ENCODE results near the gene KLHDC8A. TPM values are rescaled to one million over a fixed set of nuclear protein-coding genes. Genes with fewer than 3 reads are reported as not detected.
A peak's percentile ranks its signal among the peaks of the same experiment; 100 is the strongest.

The KLHDC8A gene
- total RNA-seq, 2 experiments from 2014 or later: not detected

GRCh38 chr1:205313563-205314308 is 43.0 kb downstream of the KLHDC8A start:
- H3K36me3 Mint-ChIP-seq: peaks cover 7% of the 10 kb centered on the region
- peaks cover 86% of the 10 kb centered on the region for H3K4me1 Mint-ChIP-seq (ENCODE audit: low read depth)
- peak overlapping the region; percentile 95 for H3K27ac Mint-ChIP-seq

GRCh38 chr1:205312866-205313562 is 43.7 kb downstream of the KLHDC8A start:
- ChIA-PET POLR2A (interaction anchor here (0.9 to 1.6 kb wide), 4 partner anchors 24 to 113 kb away, joined by 4 to 8 read pairs (median 6); no protein-coding TSS in a partner anchor), CTCF (interaction anchor here (0.8 to 28.8 kb wide), 5 partner anchors 11 to 398 kb away, joined by 3 to 1370 read pairs (median 6); no protein-coding TSS in a partner anchor)
- no peak for DNase-seq
- Mint-ChIP-seq H3K27ac (peak overlapping the region; percentile 95), H3K27me3 (no peaks in the 10 kb centered on the region), H3K4me1 (ENCODE audit: low read depth) (peaks cover 79% of the 10 kb centered on the region), H3K36me3 (peaks cover 14% of the 10 kb centered on the region), H3K4me3 (peak overlapping the region; percentile 81), H3K9me3 (no peaks in the 10 kb centered on the region)
- intact Hi-C loops (cut with micrococcal nuclease): loop anchor here (10.0 kb wide), 2 partner anchors 188 to 462 kb away; partner anchors contain the start of genes RAB29 and RBBP5

More at GRCh38 chr1:205313563-205314308, 43.0 kb downstream of the KLHDC8A start:
- intact Hi-C loops (cut with micrococcal nuclease): loop anchor here (1.0 to 10.0 kb wide), 3 partner anchors 8 to 461 kb away; partner anchors contain the start of genes RAB29 and RBBP5
- Mint-ChIP-seq H3K9me3 (no peaks in the 10 kb centered on the region), H3K27me3 (no peaks in the 10 kb centered on the region), H3K4me3 (peak overlapping the region; percentile 81)
- POLR2A ChIA-PET: interaction anchor here (0.7 to 1.6 kb wide), 5 partner anchors 25 to 114 kb away, joined by 3 to 8 read pairs (median 5); no protein-coding TSS in a partner anchor
- CTCF ChIA-PET: interaction anchor here (0.8 to 28.8 kb wide), 6 partner anchors 10 to 398 kb away, joined by 3 to 1370 read pairs (median 6); no protein-coding TSS in a partner anchor
- DNase-seq: peak; percentile 70

GRCh38 chr1:205310976-205311704 is 45.6 kb downstream of the KLHDC8A start:
- POLR2A ChIA-PET: no interaction called here
- intact Hi-C loops (cut with micrococcal nuclease): loop anchor here (10.0 kb wide), 2 partner anchors 186 to 464 kb away; partner anchors contain the start of genes RAB29 and RBBP5
- Mint-ChIP-seq H3K27ac (no peak overlapping the region), H3K36me3 (peaks cover 21% of the 10 kb centered on the region), H3K9me3 (no peaks in the 10 kb centered on the region), H3K4me1 (ENCODE audit: low read depth) (peaks cover 60% of the 10 kb centered on the region), H3K27me3 (no peaks in the 10 kb centered on the region), H3K4me3 (no peak overlapping the region)
- CTCF ChIA-PET: interaction anchor here (1.2 to 28.8 kb wide), 3 partner anchors 13 to 31 kb away, joined by 3 to 1370 read pairs (median 62); no protein-coding TSS in a partner anchor
- DNase-seq: no peak

GRCh38 chr1:205309741-205310140 is 47.0 kb downstream of the KLHDC8A start:
- Mint-ChIP-seq H3K4me3 (no peak overlapping the region), H3K4me1 (ENCODE audit: low read depth) (peaks cover 54% of the 10 kb centered on the region), H3K27ac (no peak overlapping the region), H3K27me3 (no peaks in the 10 kb centered on the region), H3K36me3 (peaks cover 31% of the 10 kb centered on the region), H3K9me3 (no peaks in the 10 kb centered on the region)
- no peak for DNase-seq
- ChIA-PET CTCF (interaction anchor here (1.0 to 6.7 kb wide), 2 partner anchors 14 to 36 kb away, joined by 3 to 62 read pairs; no protein-coding TSS in a partner anchor), POLR2A (no interaction called here)
- intact Hi-C loops (cut with micrococcal nuclease): loop anchor here (10.0 kb wide), 2 partner anchors 185 to 465 kb away; partner anchors contain the start of genes RAB29 and RBBP5

GRCh38 chr1:205306929-205307566 is 49.7 kb downstream of the KLHDC8A start:
- Mint-ChIP-seq H3K27me3 (no peaks in the 10 kb centered on the region), H3K4me1 (ENCODE audit: low read depth) (peaks cover 34% of the 10 kb centered on the region), H3K36me3 (peaks cover 39% of the 10 kb centered on the region), H3K9me3 (no peaks in the 10 kb centered on the region), H3K27ac (no peak overlapping the region), H3K4me3 (no peak overlapping the region)
- POLR2A ChIA-PET: no interaction called here
- no peak for DNase-seq
- CTCF ChIA-PET: interaction anchor here (1.3 to 1.7 kb wide), 3 partner anchors 19 to 33 kb away, joined by 3 to 6 read pairs (median 4); no protein-coding TSS in a partner anchor
- intact Hi-C loops (cut with micrococcal nuclease): no loop called here

GRCh38 chr1:205304695-205305070 is 52.0 kb downstream of the KLHDC8A start:
- intact Hi-C loops (cut with micrococcal nuclease): loop anchor here (1.0 kb wide), 1 partner anchor 10 kb away; no protein-coding TSS in a partner anchor
- Mint-ChIP-seq H3K4me1 (ENCODE audit: low read depth) (peaks cover 18% of the 10 kb centered on the region), H3K36me3 (peaks cover 36% of the 10 kb centered on the region), H3K4me3 (no peak overlapping the region), H3K27me3 (no peaks in the 10 kb centered on the region), H3K27ac (peak overlapping the region; percentile 75), H3K9me3 (no peaks in the 10 kb centered on the region)
- ChIA-PET POLR2A (no interaction called here), CTCF (interaction anchor here (1.0 to 3.1 kb wide), 4 partner anchors 20 to 31 kb away, joined by 3 to 8 read pairs (median 4); no protein-coding TSS in a partner anchor)
- DNase-seq: no peak

GRCh38 chr1:205304046-205304694 is 52.6 kb downstream of the KLHDC8A start:
- POLR2A ChIA-PET: no interaction called here
- no peaks in the 10 kb centered on the region for H3K9me3 Mint-ChIP-seq
- no peaks in the 10 kb centered on the region for H3K27me3 Mint-ChIP-seq
- no peak overlapping the region for H3K4me3 Mint-ChIP-seq
- peak overlapping the region; percentile 75 for H3K27ac Mint-ChIP-seq
- CTCF ChIA-PET: interaction anchor here (1.0 to 3.1 kb wide), 5 partner anchors 19 to 32 kb away, joined by 3 to 9 read pairs (median 5); no protein-coding TSS in a partner anchor
- peaks cover 36% of the 10 kb centered on the region for H3K36me3 Mint-ChIP-seq
- H3K4me1 Mint-ChIP-seq (ENCODE audit: low read depth): peaks cover 18% of the 10 kb centered on the region
- no peak for DNase-seq
- intact Hi-C loops (cut with micrococcal nuclease): no loop called here

GRCh38 chr1:205303247-205303888 is 53.4 kb downstream of the KLHDC8A start:
- no peaks in the 10 kb centered on the region for H3K27me3 Mint-ChIP-seq
- H3K4me1 Mint-ChIP-seq (ENCODE audit: low read depth): peaks cover 22% of the 10 kb centered on the region
- peaks cover 32% of the 10 kb centered on the region for H3K36me3 Mint-ChIP-seq
- H3K4me3 Mint-ChIP-seq: no peak overlapping the region
- ChIA-PET POLR2A (no interaction called here), CTCF (interaction anchor here (1.1 to 3.1 kb wide), 3 partner anchors 22 to 32 kb away, joined by 5 to 9 read pairs (median 8); no protein-coding TSS in a partner anchor)
- no peak for DNase-seq
- no peaks in the 10 kb centered on the region for H3K9me3 Mint-ChIP-seq
- intact Hi-C loops (cut with micrococcal nuclease): no loop called here
- H3K27ac Mint-ChIP-seq: no peak overlapping the region

GRCh38 chr1:205301842-205302588 is 54.7 kb downstream of the KLHDC8A start:
- no peak for DNase-seq
- Mint-ChIP-seq H3K36me3 (peaks cover 25% of the 10 kb centered on the region), H3K9me3 (no peaks in the 10 kb centered on the region), H3K4me3 (no peak overlapping the region), H3K4me1 (ENCODE audit: low read depth) (peaks cover 28% of the 10 kb centered on the region), H3K27me3 (no peaks in the 10 kb centered on the region), H3K27ac (no peak overlapping the region)
- intact Hi-C loops (cut with micrococcal nuclease): no loop called here
- CTCF ChIA-PET: interaction anchor here (1.5 to 2.0 kb wide), 2 partner anchors 24 to 29 kb away, joined by 4 to 9 read pairs; no protein-coding TSS in a partner anchor
- POLR2A ChIA-PET: no interaction called here
